ENCODE measurements around the gene WDR7.

WDR7 gene

DNA sequence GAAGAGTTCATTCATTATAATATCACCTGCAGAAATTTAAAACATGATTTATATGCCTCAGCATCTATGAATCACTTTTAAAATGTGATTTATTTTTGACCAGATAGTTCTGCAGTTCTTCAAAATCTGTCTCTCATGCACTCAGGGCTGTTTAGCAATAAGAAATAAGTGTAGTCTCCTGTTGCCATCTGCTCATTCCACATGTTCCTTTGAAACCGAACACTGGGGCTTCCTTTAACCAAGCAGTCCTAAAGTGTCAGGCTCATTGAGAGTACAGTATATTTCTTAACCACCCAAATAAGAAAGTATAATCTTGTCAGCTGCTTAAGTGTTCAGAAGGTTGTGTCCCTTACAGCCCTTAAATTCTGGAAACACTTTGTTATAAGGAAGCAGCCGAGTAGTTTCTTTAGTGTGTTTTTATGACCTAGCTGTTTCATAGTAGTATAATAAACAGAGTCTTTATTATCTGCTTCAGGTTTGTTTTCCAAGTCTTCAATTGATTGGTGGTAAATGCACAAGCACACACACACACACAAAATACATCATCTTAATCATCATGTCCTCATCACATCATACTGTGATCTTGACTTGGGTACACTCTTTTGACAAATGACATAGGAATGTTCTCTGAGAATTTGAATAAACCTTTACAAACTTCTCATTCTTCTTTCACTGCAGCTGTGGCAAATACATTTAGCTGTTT lies 10.4 kb downstream of the WDR7 start:
- TF ChIP-seq USF1 (IDR thresholded peaks at IDR 0.05) (no peak), CREB1 (IDR thresholded peaks at IDR 0.05; ENCODE audit: low read depth) (no peak), RAD21 (IDR thresholded peaks at IDR 0.05; ENCODE audit: low read depth) (no peak), TAF1 (IDR thresholded peaks at IDR 0.05; ENCODE audit: low read depth) (no peak), TEAD4 (IDR thresholded peaks at IDR 0.05) (no peak), NFIC (IDR thresholded peaks at IDR 0.05) (no peak), FOXM1 (IDR thresholded peaks at IDR 0.05; ENCODE audit: borderline replicate concordance, low read depth) (no peak), TCF12 (IDR thresholded peaks at IDR 0.05; ENCODE audit: low read depth) (no peak), YY1 (IDR thresholded peaks at IDR 0.05; ENCODE audit: low read depth) (no peak), EGR1 (IDR thresholded peaks at IDR 0.05) (no peak), CEBPB (IDR thresholded peaks at IDR 0.05) (no peak), ZBTB7A (IDR thresholded peaks at IDR 0.05; ENCODE audit: low read depth) (no peak), EP300 (IDR thresholded peaks at IDR 0.05; ENCODE audit: borderline replicate concordance) (no peak)
- TF ChIP-seq, protein P1, sequence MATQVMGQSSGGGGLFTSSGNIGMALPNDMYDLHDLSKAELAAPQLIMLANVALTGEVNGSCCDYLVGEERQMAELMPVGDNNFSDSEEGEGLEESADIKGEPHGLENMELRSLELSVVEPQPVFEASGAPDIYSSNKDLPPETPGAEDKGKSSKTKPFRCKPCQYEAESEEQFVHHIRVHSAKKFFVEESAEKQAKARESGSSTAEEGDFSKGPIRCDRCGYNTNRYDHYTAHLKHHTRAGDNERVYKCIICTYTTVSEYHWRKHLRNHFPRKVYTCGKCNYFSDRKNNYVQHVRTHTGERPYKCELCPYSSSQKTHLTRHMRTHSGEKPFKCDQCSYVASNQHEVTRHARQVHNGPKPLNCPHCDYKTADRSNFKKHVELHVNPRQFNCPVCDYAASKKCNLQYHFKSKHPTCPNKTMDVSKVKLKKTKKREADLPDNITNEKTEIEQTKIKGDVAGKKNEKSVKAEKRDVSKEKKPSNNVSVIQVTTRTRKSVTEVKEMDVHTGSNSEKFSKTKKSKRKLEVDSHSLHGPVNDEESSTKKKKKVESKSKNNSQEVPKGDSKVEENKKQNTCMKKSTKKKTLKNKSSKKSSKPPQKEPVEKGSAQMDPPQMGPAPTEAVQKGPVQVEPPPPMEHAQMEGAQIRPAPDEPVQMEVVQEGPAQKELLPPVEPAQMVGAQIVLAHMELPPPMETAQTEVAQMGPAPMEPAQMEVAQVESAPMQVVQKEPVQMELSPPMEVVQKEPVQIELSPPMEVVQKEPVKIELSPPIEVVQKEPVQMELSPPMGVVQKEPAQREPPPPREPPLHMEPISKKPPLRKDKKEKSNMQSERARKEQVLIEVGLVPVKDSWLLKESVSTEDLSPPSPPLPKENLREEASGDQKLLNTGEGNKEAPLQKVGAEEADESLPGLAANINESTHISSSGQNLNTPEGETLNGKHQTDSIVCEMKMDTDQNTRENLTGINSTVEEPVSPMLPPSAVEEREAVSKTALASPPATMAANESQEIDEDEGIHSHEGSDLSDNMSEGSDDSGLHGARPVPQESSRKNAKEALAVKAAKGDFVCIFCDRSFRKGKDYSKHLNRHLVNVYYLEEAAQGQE (IDR thresholded peaks at IDR 0.05; ENCODE audit: low read depth): no peak
- TF ChIP-seq, protein P2, sequence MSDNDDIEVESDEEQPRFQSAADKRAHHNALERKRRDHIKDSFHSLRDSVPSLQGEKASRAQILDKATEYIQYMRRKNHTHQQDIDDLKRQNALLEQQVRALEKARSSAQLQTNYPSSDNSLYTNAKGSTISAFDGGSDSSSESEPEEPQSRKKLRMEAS (IDR thresholded peaks at IDR 0.05): no peak

DNA sequence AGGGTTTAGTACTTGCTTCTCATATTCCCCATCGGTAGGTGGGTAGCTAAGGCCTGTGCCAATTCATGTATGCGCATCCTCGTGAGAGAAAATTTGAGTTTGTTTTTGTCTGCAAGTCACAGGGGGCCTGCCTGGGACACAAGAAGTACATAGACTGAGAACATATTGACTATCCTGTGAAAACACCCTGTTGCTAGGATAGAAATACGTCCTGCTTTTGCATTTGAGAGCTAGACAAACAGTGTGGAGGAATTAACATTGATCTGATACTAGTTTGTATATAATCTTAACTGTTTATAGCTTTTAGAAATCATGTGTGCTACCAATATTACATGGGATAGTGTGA lies 10.9 kb downstream of the WDR7 start:
- TF ChIP-seq NFIC (IDR thresholded peaks at IDR 0.05): no peak
- TF ChIP-seq RAD21 (IDR thresholded peaks at IDR 0.05; ENCODE audit: low read depth): no peak
- TF ChIP-seq, protein P1 (IDR thresholded peaks at IDR 0.05; ENCODE audit: low read depth): no peak
- no peak for TF ChIP-seq YY1 (IDR thresholded peaks at IDR 0.05; ENCODE audit: low read depth)
- TF ChIP-seq EGR1 (IDR thresholded peaks at IDR 0.05): no peak
- TF ChIP-seq CEBPB (IDR thresholded peaks at IDR 0.05): no peak
- TF ChIP-seq, protein P2 (IDR thresholded peaks at IDR 0.05): no peak
- no peak for TF ChIP-seq CREB1 (IDR thresholded peaks at IDR 0.05; ENCODE audit: low read depth)
- no peak for TF ChIP-seq TEAD4 (IDR thresholded peaks at IDR 0.05)
- no peak for TF ChIP-seq FOXM1 (IDR thresholded peaks at IDR 0.05; ENCODE audit: borderline replicate concordance, low read depth)
- TF ChIP-seq ZBTB7A (IDR thresholded peaks at IDR 0.05; ENCODE audit: low read depth): no peak

GRCh38 chr18:56662502-56662901 lies 11.3 kb downstream of the WDR7 start:
- TF ChIP-seq, protein P2 (IDR thresholded peaks at IDR 0.05): no peak
- TF ChIP-seq RAD21 (IDR thresholded peaks at IDR 0.05; ENCODE audit: low read depth): no peak

- no peak for TF ChIP-seq ZBTB7A (IDR thresholded peaks at IDR 0.05; ENCODE audit: low read depth)
- no peak for TF ChIP-seq TAF1 (IDR thresholded peaks at IDR 0.05; ENCODE audit: low read depth)
- TF ChIP-seq TEAD4 (IDR thresholded peaks at IDR 0.05): no peak
- TF ChIP-seq USF1 (IDR thresholded peaks at IDR 0.05): no peak
- no peak for TF ChIP-seq CEBPB (IDR thresholded peaks at IDR 0.05)
- TF ChIP-seq, protein P1 (IDR thresholded peaks at IDR 0.05; ENCODE audit: low read depth): no peak
- TF ChIP-seq FOXM1 (IDR thresholded peaks at IDR 0.05; ENCODE audit: borderline replicate concordance, low read depth): no peak
- TF ChIP-seq CREB1 (IDR thresholded peaks at IDR 0.05; ENCODE audit: low read depth): no peak
- no peak for TF ChIP-seq EP300 (IDR thresholded peaks at IDR 0.05; ENCODE audit: borderline replicate concordance)
- no peak for TF ChIP-seq EGR1 (IDR thresholded peaks at IDR 0.05)
- TF ChIP-seq TCF12 (IDR thresholded peaks at IDR 0.05; ENCODE audit: low read depth): no peak
- TF ChIP-seq, protein P2 (IDR thresholded peaks at IDR 0.05): no peak
Observed at GRCh38 chr18:56662902-56663301, 11.7 kb downstream of the WDR7 start.
